ENCODE results near the gene JADE1. TPM values are rescaled to one million over a fixed set of nuclear protein-coding genes. Genes with fewer than 3 reads are reported as not detected.

JADE1 gene
- total and polyA plus RNA-seq, 2 of the 13 experiments (the other 11 are each of a cell fraction or from before 2014, with no cell fraction given): 5.4 to 19.3 TPM

DNA sequence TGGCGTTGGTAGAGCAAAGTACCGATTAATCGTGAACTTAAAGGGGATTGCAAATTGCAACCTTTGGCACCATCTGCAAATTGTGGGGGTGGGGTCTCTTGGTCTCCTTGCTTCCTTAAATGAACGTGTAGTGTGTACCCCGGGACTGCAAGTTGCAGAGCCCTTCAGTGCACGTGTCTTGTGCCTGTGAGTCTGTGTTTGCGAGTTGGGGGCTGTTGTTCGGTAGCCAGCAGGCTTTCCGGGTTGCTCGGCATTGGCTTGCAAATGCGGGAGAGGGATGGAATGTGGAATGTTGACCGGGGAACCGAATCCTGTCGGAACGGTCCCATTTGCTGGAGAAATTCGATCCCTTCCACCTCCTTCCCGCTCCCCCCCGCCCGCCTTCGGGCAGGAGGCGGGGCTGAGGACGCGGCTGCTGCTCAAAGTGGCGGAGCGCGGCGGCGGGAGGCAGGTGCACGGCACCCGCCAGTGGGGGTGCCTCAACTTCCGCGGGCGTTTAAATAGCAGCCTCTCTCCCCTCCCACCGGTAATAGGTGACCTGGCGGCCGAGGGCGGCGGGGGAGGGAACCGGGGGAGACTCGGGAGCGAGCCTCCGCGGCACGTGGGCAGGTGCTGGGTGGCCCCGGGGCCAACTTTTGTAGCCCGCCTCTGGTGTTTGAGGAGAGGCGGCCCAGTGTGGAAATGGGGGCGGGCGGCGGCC, 1.5 kb downstream of the JADE1 start:
- Histone ChIP-seq H3K4me2 (ENCODE audit: low read depth, low read length) (peak overlapping the region; percentile 98), H3K4me1 (ENCODE audit: insufficient read depth, low read length) (peaks cover 26% of the 10 kb centered on the region), H4K20me1 (ENCODE audit: insufficient read depth, low read length) (peaks cover 17% of the 10 kb centered on the region), H2AFZ (ENCODE audit: low read length) (no peak overlapping the region), H3K36me3 (replicated peaks in 1 of 2; ENCODE audit: control insufficient read depth in 1 of 2, insufficient read depth in 2 of 2, low read length in 2 of 2) (no peaks in the 10 kb centered on the region), H3K27ac (ENCODE audit: extremely low read length, insufficient read depth, low read length) (peak overlapping the region; percentile 99), H3K4me3 (replicated peaks in 1 of 3; ENCODE audit: insufficient read depth in 1 of 3, low read depth in 2 of 3, low read length in 3 of 3) (peak overlapping the region; percentile 82 to 99 (median 84)), H3K9ac (ENCODE audit: insufficient read depth, low read depth, low read length) (peak overlapping the region; percentile 88), H3K79me2 (ENCODE audit: insufficient read depth, low read length) (peaks cover 39% of the 10 kb centered on the region), H3K27me3 (ENCODE audit: control insufficient read depth in 1 of 2, insufficient read depth in 2 of 2, low read length in 2 of 2) (no peaks in the 10 kb centered on the region; a peak in 1 of 5 replicates), H3K9me3 (ENCODE audit: low read length) (no peaks in the 10 kb centered on the region)
- peak; percentile 88 for FAIRE-seq
- no TSS peak for BruUV-seq (replicated peaks)
- intact Hi-C loops (cut with micrococcal nuclease; ENCODE audit: unreplicated experiment) (loop anchor here (1.0 to 5.0 kb wide), 2 partner anchors 210 to 524 kb away; partner anchors contain the start of gene PGRMC2), in situ Hi-C loops (cut with HindIII; ENCODE audit: extremely low pct_ligation_motif_present, low pct_unique_long_range_greater_than_20kb) (loop anchor here (5.0 to 25.0 kb wide), 2 partner anchors 51 to 249 kb away; no protein-coding TSS in a partner anchor)
- ATAC-seq: peak; percentile 64
- POLR2A ChIA-PET: interaction anchor here (1.5 to 2.2 kb wide), 2 partner anchors 26 to 210 kb away, joined by 10 to 15 read pairs; no protein-coding TSS in a partner anchor
- CTCF ChIA-PET (ENCODE audit: low intra/inter-chr PET ratio, low total read pairs): no interaction called here
- peak; percentile 88 for DNase-seq (ENCODE audit: low spot score)
- 1% methylated on average over 19 of the region's 50 CpGs for WGBS (ENCODE audit: low lambda C conversion rate)
- TF ChIP-seq ZNF326 (CRISPR knock-in tag; IDR thresholded peaks at IDR 0.05; ENCODE audit: borderline replicate concordance) (no peak), KLF11 (CRISPR knock-in tag; IDR thresholded peaks at IDR 0.05) (peak; percentile 61; the same call in 1 of the 2 replicates), ZNF136 (CRISPR knock-in tag; IDR thresholded peaks at IDR 0.05; ENCODE audit: low read depth) (0 out of 2 replicates have a peak, but pooled peaks have one; percentile 73), ZNF256 (CRISPR knock-in tag; conservative IDR thresholded peaks at IDR 0.05) (no peak), CBX5 (CRISPR knock-in tag; IDR thresholded peaks at IDR 0.05; ENCODE audit: borderline replicate concordance) (peak; percentile 72; the same call in 1 of the 2 replicates), FOXK2 (IDR thresholded peaks at IDR 0.05) (no peak), RFX3 (CRISPR knock-in tag; IDR thresholded peaks at IDR 0.05) (no peak), SMARCC2 (IDR thresholded peaks at IDR 0.05) (no peak), MIXL1 (CRISPR knock-in tag; IDR thresholded peaks at IDR 0.05) (no peak), NAIF1 (CRISPR knock-in tag; IDR thresholded peaks at IDR 0.05; ENCODE audit: borderline replicate concordance) (peak; percentile 81), ZBTB8A (CRISPR knock-in tag; IDR thresholded peaks at IDR 0.05; ENCODE audit: borderline replicate concordance, low read depth) (no peak; the same call in 1 of the 2 replicates), NFYC (CRISPR knock-in tag; IDR thresholded peaks at IDR 0.05) (no peak; the same call in 1 of the 2 replicates), ZNF180 (CRISPR knock-in tag; IDR thresholded peaks at IDR 0.05; ENCODE audit: borderline replicate concordance, low read depth) (no peak), ZNF263 (CRISPR knock-in tag; IDR thresholded peaks at IDR 0.05) (no peak), CREB1 (IDR thresholded peaks at IDR 0.05) (no peak), CREB1 (CRISPR knock-in tag; IDR thresholded peaks at IDR 0.05) (peak; percentile 39; the same call in 1 of the 2 replicates), ZNF530 (CRISPR knock-in tag; IDR thresholded peaks at IDR 0.05; ENCODE audit: low read depth) (no peak), CC2D1A (CRISPR knock-in tag; IDR thresholded peaks at IDR 0.05) (no peak), ZNF350 (CRISPR knock-in tag; IDR thresholded peaks at IDR 0.05; ENCODE audit: borderline replicate concordance, low read depth) (peak; percentile 58; the same call in 1 of the 2 replicates), ZNF430 (CRISPR knock-in tag; IDR thresholded peaks at IDR 0.05) (peak; percentile 37; the same call in 1 of the 2 replicates), GFI1 (CRISPR knock-in tag; IDR thresholded peaks at IDR 0.05; ENCODE audit: borderline replicate concordance) (0 out of 2 replicates have a peak, but pooled peaks have one; percentile 25)
- TF ChIP-seq, protein P1, sequence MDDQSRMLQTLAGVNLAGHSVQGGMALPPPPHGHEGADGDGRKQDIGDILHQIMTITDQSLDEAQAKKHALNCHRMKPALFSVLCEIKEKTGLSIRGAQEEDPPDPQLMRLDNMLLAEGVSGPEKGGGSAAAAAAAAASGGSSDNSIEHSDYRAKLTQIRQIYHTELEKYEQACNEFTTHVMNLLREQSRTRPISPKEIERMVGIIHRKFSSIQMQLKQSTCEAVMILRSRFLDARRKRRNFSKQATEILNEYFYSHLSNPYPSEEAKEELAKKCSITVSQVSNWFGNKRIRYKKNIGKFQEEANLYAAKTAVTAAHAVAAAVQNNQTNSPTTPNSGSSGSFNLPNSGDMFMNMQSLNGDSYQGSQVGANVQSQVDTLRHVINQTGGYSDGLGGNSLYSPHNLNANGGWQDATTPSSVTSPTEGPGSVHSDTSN (CRISPR knock-in tag; IDR thresholded peaks at IDR 0.05; ENCODE audit: borderline replicate concordance): no peak
- TF ChIP-seq, protein P2, sequence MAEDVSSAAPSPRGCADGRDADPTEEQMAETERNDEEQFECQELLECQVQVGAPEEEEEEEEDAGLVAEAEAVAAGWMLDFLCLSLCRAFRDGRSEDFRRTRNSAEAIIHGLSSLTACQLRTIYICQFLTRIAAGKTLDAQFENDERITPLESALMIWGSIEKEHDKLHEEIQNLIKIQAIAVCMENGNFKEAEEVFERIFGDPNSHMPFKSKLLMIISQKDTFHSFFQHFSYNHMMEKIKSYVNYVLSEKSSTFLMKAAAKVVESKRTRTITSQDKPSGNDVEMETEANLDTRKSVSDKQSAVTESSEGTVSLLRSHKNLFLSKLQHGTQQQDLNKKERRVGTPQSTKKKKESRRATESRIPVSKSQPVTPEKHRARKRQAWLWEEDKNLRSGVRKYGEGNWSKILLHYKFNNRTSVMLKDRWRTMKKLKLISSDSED (CRISPR knock-in tag; IDR thresholded peaks at IDR 0.05): no peak
